ENCODE results near the gene BSND.

BSND gene

DNA sequence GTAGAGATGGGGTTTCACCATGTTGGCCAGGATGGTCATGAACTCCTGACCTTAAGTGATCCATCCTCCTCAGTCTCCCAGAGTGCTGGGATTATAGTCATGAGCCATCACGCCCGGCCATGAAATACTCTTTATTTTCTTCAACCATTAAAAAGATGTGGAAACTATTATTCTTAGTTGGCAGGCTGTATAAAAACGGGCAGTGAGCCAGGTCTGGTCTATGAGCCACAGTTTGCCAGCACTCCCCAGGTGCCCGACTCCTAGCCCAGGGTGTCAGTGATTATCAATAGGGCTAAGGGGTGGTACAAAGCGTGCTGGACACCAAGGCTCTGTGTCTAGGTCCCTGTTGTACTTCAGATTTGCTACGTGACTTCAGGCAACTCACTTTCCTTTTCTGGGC, 22.0 kb upstream of the BSND start:
- no peak for DNase-seq (ENCODE audit: low spot score)

- no peak for DNase-seq (ENCODE audit: low spot score)
Measured at GRCh38 chr1:54977533-54978297, 21.0 kb upstream of the BSND start.

- DNase-seq (ENCODE audit: low spot score): no peak
Measured at GRCh38 chr1:54978528-54979326, 20.0 kb upstream of the BSND start.

DNA sequence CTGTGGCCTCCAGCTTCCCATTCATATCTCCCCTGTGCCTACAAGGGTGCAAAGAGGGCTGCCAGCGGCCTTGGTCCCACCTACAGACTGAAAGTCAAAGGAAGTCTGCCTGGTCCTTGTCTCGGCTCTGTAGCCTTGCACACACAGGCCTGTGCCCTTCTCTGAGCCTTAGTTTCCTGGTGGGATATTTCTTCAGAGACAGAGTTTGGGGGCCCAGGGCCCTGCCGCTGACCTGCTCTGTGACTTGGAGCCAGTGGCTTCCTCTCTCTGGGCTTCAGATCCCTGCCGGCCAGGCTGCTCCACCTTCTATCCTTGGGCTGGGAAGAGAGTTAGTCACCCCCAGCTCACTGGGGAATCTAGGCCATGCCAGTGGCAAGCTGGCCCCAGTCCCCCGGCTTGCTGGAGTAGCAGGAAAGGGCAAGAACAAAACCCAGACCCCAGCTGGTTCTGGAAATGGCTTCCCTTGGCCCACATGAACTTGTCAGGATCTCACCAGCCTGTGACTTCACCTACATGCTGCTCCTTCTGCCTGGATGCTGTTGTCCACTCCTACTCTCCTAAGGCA, 19.3 kb upstream of the BSND start:
- DNase-seq (ENCODE audit: low spot score): no peak

- DNase-seq (ENCODE audit: low spot score): no peak
Measured at GRCh38 chr1:54980046-54980527, 18.6 kb upstream of the BSND start.

GRCh38 chr1:54980528-54981241, 18.0 kb upstream of the BSND start, which contains the start of gene TMEM61:
Gene TMEM61, plus strand, starts transcription at chr1:54980628. Its CDS starts 438 bp downstream, at chr1:54981066.
- no peak for DNase-seq (ENCODE audit: low spot score)

DNA sequence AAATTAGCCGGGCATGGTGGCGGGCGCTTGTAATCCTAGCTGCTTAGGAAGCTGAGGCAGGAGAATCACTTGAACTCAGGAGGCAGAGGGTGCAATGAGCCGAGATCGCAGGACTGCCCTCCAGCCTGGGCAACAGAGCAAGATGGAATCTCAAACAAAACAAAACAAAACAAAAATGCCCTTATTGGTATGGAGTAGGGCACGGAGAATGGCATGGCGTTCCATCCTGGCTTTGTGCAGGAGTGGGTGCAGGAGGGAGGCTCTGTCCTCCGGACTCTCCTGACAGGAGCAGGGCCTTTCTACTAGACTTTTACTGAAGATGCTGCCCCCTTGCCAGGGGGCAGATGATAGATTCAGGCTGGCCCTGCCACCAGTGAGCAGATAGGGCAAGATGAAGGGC, 17.3 kb upstream of the BSND start:
- DNase-seq (ENCODE audit: low spot score): no peak

DNA sequence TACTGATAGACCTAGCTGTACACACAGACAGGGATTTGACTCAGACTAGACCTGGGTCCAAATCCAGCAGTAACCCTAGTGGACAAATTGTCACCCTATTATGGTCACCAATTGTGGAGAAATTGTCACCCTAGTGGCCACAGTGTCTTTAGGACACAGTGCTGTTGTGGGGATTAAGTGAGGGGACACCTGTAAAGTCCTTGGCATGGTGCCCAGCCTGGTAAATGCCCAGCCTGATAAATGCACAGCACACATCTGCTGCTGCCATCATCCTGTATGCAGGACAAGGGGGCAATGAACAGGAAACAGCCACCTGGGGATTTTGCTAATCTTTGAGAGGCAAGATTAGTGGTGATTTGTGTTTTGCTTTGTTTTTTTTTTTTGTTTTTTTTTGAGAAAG, 16.0 kb upstream of the BSND start:
- no peak for DNase-seq (ENCODE audit: low spot score)

GRCh38 chr1:54984131-54984842, 14.4 kb upstream of the BSND start:
- no peak for DNase-seq (ENCODE audit: low spot score)

DNA sequence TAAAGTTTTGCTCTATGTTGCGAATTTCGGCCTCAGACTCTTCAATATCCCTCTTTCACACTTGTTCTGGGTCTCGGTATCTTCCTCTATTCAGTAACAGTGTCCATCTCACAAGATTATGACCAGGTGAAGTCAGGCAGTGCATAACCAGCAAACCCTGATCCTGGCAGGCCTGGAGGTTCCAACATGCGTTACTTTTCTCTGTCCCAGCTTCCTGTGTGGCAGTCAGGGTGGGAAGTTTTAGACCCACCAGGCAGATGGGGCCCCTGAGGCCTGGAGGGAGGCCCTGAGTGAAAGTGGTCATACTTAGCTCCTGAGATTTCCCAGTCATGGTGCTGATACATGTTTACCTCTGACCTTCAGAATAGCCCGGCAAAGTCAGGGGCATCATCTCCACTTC, 13.2 kb upstream of the BSND start:
- no peak for DNase-seq (ENCODE audit: low spot score)

DNA sequence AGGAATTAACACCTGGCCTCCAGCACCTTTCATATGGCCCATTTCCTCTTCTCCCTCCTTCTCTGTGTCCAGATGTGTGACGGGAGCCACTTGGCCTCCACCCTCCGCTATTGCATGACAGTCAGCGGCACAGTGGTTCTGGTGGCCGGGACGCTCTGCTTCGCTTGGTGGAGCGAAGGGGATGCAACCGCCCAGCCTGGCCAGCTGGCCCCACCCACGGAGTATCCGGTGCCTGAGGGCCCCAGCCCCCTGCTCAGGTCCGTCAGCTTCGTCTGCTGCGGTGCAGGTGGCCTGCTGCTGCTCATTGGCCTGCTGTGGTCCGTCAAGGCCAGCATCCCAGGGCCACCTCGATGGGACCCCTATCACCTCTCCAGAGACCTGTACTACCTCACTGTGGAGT, 12.7 kb upstream of the BSND start:
- no peak for DNase-seq (ENCODE audit: low spot score)

GRCh38 chr1:54986533-54986932, 12.2 kb upstream of the BSND start:
- no peak for DNase-seq (ENCODE audit: low spot score)

DNA sequence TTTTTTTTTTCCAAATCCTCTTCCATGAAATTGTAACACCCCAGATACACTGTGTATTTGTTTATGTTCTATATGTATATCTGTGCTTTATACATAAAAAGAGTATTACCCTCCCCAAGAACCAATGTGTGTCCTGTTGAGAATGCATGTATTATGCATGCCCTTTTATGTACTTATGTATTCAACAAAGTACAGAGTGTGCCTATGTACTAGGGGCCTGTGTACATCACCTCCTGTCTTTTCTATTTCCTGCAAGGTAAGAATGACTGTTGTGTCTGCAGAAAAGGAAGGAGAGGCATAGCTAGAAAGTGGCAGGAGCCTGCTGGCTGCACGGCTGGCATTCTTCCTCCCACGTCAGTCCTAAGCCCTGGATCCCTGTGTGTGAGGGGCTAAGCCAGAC, 11.3 kb upstream of the BSND start:
- DNase-seq (ENCODE audit: low spot score): no peak

DNA sequence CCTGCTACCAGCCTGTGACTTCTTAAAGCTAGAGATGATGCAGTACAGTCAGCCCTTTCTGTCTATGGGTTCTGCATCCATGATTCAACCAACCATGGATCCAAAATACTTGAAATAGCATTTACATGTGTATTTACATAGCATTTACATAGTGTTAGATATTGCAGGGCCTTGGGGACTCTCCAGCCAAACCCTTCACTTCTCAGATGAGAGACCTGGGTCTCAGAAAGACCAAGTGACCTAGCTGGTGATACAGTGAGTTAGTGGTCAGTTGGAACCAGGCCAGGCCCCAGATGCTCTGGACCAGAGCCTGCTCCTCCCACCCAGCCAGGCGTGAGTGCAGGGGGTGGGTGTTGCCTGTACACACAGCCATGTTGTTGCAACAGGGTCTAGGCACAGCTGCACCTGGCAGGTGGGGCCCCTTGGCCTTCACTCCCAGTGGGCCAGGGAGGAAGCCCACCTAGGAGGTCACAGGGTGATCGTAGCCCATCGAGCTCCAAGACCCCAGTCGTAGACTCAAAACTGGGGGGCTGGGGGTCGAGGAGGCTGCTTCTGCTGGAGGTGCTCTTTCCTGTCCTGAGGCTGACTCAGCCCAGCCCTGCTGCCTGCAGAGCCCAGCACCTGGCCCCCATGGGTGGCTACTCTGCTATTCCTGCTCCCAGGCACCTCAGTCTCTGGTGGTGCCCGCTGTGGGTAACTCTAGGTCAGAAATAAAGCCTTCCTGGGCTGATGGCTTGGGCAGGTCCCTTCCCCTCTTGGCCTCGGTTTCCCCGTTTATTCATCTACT, 10.6 kb upstream of the BSND start:
- DNase-seq (ENCODE audit: low spot score): peak; percentile 53

DNA sequence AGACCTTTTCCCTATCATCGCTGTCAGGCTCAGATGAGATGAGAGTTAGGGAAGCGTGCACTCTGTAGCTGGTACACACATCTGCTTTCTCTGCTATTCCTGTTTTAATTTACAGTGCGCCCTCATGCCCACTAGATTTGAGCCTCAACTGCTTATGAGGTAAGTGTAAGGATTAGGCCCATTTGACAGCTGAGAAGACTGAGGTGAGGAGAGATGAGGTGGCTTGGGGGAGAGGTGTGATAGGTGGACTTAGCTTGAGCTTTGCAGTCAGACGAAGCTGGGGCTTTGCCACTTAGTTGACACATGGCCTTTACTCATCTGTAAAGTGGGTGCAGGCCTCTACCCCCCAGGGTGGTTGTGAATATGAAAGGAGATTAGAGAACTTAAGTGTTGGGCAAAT, 9.8 kb upstream of the BSND start:
- no peak for DNase-seq (ENCODE audit: low spot score)

DNA sequence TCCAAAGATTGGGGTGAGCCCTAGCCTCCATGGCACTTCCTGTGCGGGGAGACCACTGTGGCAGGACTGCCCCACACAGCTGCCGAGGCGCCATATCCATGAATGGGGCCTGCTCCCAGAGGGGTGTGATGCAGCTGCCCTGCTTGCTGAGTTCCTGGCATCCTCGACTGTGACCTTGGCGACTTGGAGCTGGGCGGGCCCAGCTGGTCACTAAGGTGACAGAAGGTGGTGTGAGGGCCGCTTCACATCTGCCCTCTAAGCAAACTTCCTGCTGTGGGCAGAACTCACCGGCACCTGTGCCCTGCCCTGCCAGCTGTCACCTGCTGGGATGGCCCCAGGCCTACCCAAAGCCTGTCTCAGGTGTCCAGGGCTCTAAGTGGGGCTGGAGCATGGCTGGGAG, 9.3 kb upstream of the BSND start:
- no peak for DNase-seq (ENCODE audit: low spot score)

DNA sequence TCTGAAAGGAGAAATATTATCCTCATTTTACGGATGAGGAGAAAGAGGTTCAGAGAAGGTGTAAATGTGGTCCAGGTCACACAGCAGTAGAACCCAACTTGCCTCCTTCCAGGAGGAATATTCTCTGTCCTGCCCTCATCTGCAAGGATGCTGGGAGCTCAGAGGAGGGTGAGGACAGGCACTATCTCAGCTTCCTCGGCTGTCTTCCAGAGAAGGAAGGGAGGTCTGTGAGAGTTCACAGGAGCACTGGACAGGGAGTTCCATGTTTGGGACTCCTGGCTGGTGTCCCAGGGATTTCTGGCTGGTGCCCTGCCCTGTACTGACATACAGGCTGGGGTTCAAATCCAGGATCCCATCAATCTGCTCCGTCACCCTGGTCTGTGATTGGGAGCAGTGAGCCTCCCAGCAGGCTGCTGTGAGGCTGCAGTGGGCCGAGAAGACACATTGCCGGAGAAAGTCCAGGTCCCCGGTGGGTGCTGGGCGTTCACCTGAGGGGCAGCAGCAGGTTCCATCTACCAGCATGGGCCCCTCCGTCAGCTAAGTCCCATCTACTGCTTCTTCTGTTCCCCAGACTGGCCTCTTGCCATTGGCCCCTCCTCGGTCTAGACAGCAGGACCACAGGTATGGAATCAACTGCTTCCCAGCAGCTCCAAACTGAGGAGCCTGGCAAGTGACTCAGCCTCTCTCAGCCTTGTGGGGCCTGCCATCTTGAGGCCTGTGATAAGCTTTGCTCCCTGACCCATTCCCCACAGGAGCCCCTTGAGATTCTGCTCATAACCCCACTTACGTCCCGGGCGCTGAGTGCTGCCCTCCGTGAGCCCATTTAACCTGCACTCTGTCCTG, 8.5 kb upstream of the BSND start:
- peak; percentile 24 for DNase-seq (ENCODE audit: low spot score)

- DNase-seq (ENCODE audit: low spot score): no peak
Measured at GRCh38 chr1:54990916-54991315, 7.8 kb upstream of the BSND start.

- no peak for DNase-seq (ENCODE audit: low spot score)
Measured at GRCh38 chr1:54991939-54992338, 6.8 kb upstream of the BSND start.

- DNase-seq (ENCODE audit: low spot score): no peak
Measured at GRCh38 chr1:54993140-54993539, 5.6 kb upstream of the BSND start.

Data from kidney tubule cell (primary cell).